ENCODE results near the gene CCDC198. TPM values are rescaled to one million over a fixed set of nuclear protein-coding genes. Genes with fewer than 3 reads are reported as not detected.

The CCDC198 gene
- total and polyA plus RNA-seq, 4 donors = 11.2 to 47.7 (median 18.6) TPM

GRCh38 chr14:57502586-57503254 lies 9.1 kb upstream of the CCDC198 start:
- no peaks in the 10 kb centered on the region for H3K36me3 ChIP-seq (ENCODE audit: control insufficient read depth in 4 of 4, insufficient read depth in 3 of 4, low read depth in 1 of 4, low read length in 3 of 4)
- no peak overlapping the region for H3K4me3 ChIP-seq (ENCODE audit: low read depth in 1 of 3, low read length in 3 of 3)
- DNase-seq (ENCODE audit: low spot score) = no peak
- no peaks in the 10 kb centered on the region for H3K9me3 ChIP-seq (ENCODE audit: control insufficient read depth in 4 of 4, low read length in 3 of 4)
- H3K27me3 ChIP-seq (ENCODE audit: control insufficient read depth in 4 of 4, insufficient read depth in 4 of 4, low read length in 3 of 4) = no peaks in the 10 kb centered on the region
- 92% methylated on average over 8 of the region's 8 CpGs for WGBS
- TF ChIP-seq MAX (IDR thresholded peaks at IDR 0.05) = no peak
- H3K27ac ChIP-seq (ENCODE audit: low read depth in 1 of 2, low read length in 2 of 2) = no peak overlapping the region
- no peak overlapping the region for H3K9ac ChIP-seq (ENCODE audit: low read depth in 1 of 2, low read length in 2 of 2)
- H3K4me1 ChIP-seq (ENCODE audit: control insufficient read depth in 4 of 4, insufficient read depth in 4 of 4, low read length in 3 of 4) = peaks cover 0 to 9% (median 2%) of the 10 kb centered on the region in 4 donors

- Histone ChIP-seq H3K27me3 (ENCODE audit: control insufficient read depth in 4 of 4, insufficient read depth in 4 of 4, low read length in 3 of 4) (no peaks in the 10 kb centered on the region), H3K36me3 (ENCODE audit: control insufficient read depth in 4 of 4, insufficient read depth in 3 of 4, low read depth in 1 of 4, low read length in 3 of 4) (no peaks in the 10 kb centered on the region), H3K9ac (ENCODE audit: low read depth in 1 of 2, low read length in 2 of 2) (no peak overlapping the region), H3K9me3 (ENCODE audit: control insufficient read depth in 4 of 4, low read length in 3 of 4) (no peaks in the 10 kb centered on the region), H3K27ac (ENCODE audit: low read depth in 1 of 2, low read length in 2 of 2) (peak overlapping the region in 1 of 2 donors; percentile 21), H3K4me3 (ENCODE audit: low read depth in 1 of 3, low read length in 3 of 3) (no peak overlapping the region), H3K4me1 (ENCODE audit: control insufficient read depth in 4 of 4, insufficient read depth in 4 of 4, low read length in 3 of 4) (peaks cover 2 to 11% (median 6%) of the 10 kb centered on the region in 4 donors)
- DNase-seq (ENCODE audit: low spot score) = no peak
- WGBS = 21% methylated on average over 2 of the region's 2 CpGs
- TF ChIP-seq ATF3 (IDR thresholded peaks at IDR 0.05) (peak; percentile 39), JUND (IDR thresholded peaks at IDR 0.05) (peak in 1 of 2 donors; percentile 20), FOXA1 (IDR thresholded peaks at IDR 0.05) (no peak), NR2F2 (IDR thresholded peaks at IDR 0.05) (no peak), HNF4A (conservative IDR thresholded peaks at IDR 0.05) (peak in 1 of 2 donors; percentile 25), RXRA (IDR thresholded peaks at IDR 0.05) (peak in 1 of 2 donors; percentile 40), EGR1 (IDR thresholded peaks at IDR 0.05; ENCODE audit: low read depth in 2 of 2) (no peak), SP1 (IDR thresholded peaks at IDR 0.05) (peak; percentile 27)
Observed at GRCh38 chr14:57501039-57501557, 7.4 kb upstream of the CCDC198 start.

- no peaks in the 10 kb centered on the region for H3K9me3 ChIP-seq (ENCODE audit: control insufficient read depth in 4 of 4, low read length in 3 of 4)
- no peaks in the 10 kb centered on the region for H3K27me3 ChIP-seq (ENCODE audit: control insufficient read depth in 4 of 4, insufficient read depth in 4 of 4, low read length in 3 of 4)
- no peak overlapping the region for H3K9ac ChIP-seq (ENCODE audit: low read depth in 1 of 2, low read length in 2 of 2)
- peaks cover 5 to 26% (median 16%) of the 10 kb centered on the region in 4 donors for H3K4me1 ChIP-seq (ENCODE audit: control insufficient read depth in 4 of 4, insufficient read depth in 4 of 4, low read length in 3 of 4)
- H3K4me3 ChIP-seq (ENCODE audit: low read depth in 1 of 3, low read length in 3 of 3) = no peak overlapping the region
- no peak overlapping the region for H3K27ac ChIP-seq (ENCODE audit: low read depth in 1 of 2, low read length in 2 of 2)
- TF ChIP-seq ATF3 (IDR thresholded peaks at IDR 0.05) (no peak), ZBTB33 (IDR thresholded peaks at IDR 0.05) (no peak), FOXA1 (IDR thresholded peaks at IDR 0.05) (no peak), JUND (IDR thresholded peaks at IDR 0.05) (no peak), SP1 (IDR thresholded peaks at IDR 0.05) (no peak)
- H3K36me3 ChIP-seq (ENCODE audit: control insufficient read depth in 4 of 4, insufficient read depth in 3 of 4, low read depth in 1 of 4, low read length in 3 of 4) = no peaks in the 10 kb centered on the region
- DNase-seq (ENCODE audit: low spot score) = no peak
Observed at GRCh38 chr14:57498659-57499058, 5.0 kb upstream of the CCDC198 start.

All from liver (tissue), 9 donors.